NK-92 treated with Interleukin-12 subunit alpha and Interleukin-12 subunit beta, amount 100 ng/mL, for 24 hours (cell line): ENCODE results near the gene PSMB1.
"Not testable (repeated sequence)": the region's sequence is repeated elsewhere in the genome, so short reads cannot be mapped to it uniquely, and the experiment has no call there.

Experiments
- DNase-seq: peaks from one replicate; lab custom pipeline; 2025; lab: John Stamatoyannopoulos, UW

The PSMB1 gene

GRCh38 chr6:170502733-170503413, 50.2 kb downstream of the PSMB1 start:
- DNase-seq: not testable (repeated sequence)

DNA sequence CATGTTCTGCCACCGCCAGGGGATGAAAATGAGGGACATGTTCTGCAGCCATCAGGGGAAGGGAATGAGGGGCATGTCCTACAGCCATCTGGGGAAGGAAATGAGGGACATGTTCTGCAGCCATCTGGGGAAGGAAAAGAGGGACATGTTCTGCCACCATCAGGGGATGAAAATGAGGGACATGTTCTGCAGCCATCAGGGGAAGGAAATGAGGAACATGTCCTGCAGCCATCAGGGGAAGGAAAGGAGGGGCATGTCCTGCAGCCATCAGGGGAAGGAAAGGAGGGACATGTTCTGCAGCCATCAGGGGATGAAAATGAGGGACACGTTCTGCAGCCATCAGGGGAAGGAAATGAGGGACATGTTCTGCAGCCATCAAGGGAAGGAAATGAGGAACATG, 50.8 kb downstream of the PSMB1 start:
- DNase-seq: not testable (repeated sequence)

- DNase-seq: no peak
Observed at GRCh38 chr6:170500955-170501590, 52.0 kb downstream of the PSMB1 start.

- DNase-seq: no peak
Observed at GRCh38 chr6:170497841-170498301, 55.2 kb downstream of the PSMB1 start.

DNA sequence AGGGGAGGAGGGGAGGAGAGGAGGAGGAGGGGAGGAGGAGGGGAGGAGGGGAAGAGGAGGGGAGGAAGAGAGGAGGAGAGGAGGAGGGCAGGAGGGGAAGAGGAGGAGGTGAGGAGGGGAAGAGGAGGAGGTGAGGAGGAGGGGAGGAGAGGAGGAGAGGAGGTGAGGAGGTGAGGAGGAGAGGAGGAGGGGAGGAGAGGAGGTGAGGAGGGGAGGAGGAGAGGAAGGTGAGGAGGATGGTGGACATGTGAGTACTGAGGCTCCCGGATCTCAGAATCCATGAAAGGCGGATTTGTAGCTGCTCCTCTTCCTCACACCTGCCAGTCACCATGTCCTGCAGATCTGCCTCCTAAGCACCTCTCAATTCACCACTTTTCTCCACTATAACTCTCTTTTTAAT, 59.8 kb downstream of the PSMB1 start:
- no peak for DNase-seq

DNA sequence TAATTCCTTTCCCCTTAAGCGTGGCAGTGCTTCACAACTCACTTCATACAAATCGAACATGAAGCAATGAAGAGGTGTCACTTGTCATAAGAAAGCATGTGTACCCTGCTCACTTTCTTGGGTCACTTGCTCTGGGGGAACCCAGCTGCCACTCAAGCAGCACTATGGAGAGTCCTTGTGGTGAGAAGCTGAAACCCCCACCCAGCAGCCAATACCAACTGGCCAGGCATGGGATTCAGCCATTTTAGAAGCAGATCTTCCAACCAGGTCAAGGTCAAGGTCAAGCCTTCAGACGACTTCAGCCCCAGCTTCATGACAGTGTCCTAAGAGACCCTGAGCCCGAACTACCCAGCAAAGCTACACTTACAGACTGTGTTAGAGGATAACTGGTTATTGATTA, 62.8 kb downstream of the PSMB1 start:
- DNase-seq: no peak

- DNase-seq: no peak
Observed at GRCh38 chr6:170489836-170490235, 63.3 kb downstream of the PSMB1 start.

DNA sequence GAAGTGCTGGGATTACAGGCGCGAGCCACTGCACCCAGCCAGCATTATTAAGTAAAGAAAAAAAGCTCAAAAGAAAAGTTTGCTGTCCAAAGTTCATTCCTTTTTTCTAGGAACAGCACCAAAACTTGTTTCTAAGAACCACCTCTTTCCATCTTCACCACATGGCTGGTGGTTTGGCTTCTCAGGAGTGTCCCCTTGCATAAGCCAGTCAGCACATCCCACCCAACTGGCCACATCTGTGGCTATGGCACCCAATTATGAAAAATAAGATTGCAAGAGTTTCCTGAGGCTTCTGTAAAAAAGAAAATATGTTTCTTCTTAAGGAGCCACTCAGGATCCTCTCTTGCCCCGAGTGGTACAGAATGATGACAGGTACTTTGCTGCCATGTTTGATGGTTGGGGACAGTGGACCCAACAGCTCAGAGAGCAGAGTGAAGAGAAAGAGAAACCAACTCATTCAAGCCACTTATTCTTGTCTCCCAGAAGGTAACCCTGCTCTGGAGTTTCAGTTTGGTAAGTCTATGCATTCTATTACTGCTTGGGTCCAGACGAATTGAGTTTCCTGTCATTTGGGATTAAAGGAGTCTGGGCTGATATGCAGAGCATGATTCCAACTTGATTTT, 65.3 kb downstream of the PSMB1 start:
- DNase-seq: no peak

DNA sequence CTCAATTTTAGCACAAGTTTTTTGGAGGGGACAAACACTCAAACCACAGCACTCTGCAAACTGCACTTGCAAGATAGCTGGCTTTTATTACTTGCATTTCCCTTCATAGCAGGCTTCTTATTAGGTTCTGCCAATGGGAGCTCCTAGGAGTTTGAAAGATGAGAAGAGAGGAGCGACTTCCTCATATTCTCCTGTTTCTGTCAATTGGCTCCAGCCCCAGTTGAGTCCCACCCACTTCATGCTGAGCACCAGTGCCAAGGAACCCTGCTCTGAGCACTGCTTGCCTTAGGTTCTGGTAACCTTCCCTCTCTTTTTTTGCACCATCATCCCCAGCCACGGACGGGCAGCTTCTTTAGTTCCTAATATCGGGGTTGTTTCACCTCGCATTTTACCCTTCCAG, 67.9 kb downstream of the PSMB1 start:
- no peak for DNase-seq
